ENCODE measurements around the gene TMEM131L. TPM values are rescaled to one million over a fixed set of nuclear protein-coding genes. Genes with fewer than 3 reads are reported as not detected.

The TMEM131L gene
- total and polyA plus RNA-seq, 8 donors, result 2.4 to 40.0 (median 13.6) TPM

DNA sequence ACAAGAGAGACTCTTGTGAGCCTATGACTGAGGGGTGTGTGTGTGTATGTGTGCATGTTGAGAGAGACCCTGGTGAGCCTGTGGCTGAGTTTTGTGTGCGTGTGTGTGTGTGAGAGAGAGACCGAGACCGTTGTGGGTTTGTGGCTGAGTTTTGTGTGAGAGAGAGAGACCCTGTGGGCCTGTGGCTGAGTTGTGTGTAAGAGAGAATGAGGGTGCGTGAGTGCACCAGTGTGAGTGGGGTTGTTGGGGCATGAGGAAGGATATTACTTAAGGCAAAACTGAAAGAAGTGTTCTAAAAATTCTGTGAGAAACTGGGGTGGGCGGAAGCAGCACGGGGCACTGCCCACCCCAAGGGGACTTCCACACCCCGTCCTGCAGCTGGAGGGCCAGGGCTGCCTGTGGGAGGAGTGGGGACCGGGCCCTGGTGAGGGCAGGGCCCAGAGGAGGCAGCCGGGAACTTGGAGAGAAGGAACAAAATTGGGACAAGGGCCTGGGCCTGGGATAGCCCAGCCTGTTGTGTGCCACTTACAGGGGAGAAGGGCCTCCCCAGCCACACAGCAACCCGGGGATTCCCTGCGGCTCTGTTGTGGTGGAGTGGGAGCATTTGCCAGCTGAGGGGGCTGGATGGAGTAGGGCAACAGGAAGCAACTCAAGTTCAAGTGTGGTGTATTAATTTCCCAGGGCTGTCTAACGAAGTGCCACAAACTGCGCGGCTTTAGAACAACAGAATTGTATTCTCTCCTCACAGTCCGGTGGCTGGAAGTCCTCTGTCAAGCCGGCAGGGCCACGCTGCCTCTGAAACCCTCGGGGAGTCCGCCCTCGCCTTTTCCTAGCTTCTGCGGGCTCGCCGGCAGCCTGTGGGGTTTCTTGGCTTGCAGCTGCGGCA, 22.1 kb downstream of the TMEM131L start:
- H3K27me3 ChIP-seq, result no peaks in the 10 kb centered on the region
- H3K27ac ChIP-seq, result peak overlapping the region; percentile 33 to 86 (median 75)
- H3K36me3 ChIP-seq, result no peaks in the 10 kb centered on the region
- peak in 1 of 2 donors; percentile 62 for DNase-seq
- intact Hi-C loops (cut with DNase I; ENCODE audit: low total_unique reads), result no loop called here
- H3K4me1 ChIP-seq, result peaks cover 25 to 71% (median 52%) of the 10 kb centered on the region in 4 donors
- H3K4me3 ChIP-seq, result peak overlapping the region; percentile 1 to 20 (median 14)
- WGBS, 5 donors, result 49 to 67% (median 63%) methylated on average over 24 of the region's 24 CpGs
- H3K9me3 ChIP-seq, result no peaks in the 10 kb centered on the region
- TF ChIP-seq POLR2A (IDR thresholded peaks at IDR 0.05) (no peak), POLR2AphosphoS5 (IDR thresholded peaks at IDR 0.05) (no peak), EP300 (IDR thresholded peaks at IDR 0.05) (no peak)
- TF ChIP-seq, protein P1, sequence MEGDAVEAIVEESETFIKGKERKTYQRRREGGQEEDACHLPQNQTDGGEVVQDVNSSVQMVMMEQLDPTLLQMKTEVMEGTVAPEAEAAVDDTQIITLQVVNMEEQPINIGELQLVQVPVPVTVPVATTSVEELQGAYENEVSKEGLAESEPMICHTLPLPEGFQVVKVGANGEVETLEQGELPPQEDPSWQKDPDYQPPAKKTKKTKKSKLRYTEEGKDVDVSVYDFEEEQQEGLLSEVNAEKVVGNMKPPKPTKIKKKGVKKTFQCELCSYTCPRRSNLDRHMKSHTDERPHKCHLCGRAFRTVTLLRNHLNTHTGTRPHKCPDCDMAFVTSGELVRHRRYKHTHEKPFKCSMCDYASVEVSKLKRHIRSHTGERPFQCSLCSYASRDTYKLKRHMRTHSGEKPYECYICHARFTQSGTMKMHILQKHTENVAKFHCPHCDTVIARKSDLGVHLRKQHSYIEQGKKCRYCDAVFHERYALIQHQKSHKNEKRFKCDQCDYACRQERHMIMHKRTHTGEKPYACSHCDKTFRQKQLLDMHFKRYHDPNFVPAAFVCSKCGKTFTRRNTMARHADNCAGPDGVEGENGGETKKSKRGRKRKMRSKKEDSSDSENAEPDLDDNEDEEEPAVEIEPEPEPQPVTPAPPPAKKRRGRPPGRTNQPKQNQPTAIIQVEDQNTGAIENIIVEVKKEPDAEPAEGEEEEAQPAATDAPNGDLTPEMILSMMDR (IDR thresholded peaks at IDR 0.05), result no peak

DNA sequence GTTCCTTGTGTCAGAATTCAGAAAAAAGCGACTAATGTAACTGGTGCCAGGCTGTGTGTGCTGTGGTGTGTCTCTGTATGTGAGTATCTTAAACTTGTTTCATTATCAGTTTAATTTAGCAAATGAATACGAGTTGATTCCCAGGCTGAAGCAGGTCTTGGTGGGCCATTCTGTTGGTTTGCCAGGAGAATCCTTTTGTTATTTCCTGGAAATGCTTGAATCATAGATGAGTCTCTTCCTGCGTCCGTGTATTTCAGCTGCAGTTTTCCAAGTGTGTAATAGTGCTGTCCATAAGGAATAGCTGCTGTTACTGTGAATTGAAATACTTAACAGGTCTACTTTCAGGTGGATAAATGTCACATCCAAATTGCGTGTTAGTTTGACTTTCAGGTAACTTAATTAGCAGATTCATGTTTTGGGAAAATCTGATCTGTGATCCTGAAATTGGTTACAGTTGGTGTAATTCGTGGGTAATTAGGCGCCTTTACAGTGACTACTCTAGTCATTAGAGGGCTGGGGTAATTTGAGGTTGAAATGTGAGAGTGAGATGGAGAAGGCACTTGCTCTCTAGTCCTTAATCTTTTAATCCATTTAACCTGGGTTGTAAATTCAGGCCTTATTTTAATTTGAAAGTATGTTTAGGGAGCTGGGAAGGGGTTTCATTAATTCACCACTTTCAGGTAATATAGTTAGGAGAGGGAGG, 23.8 kb downstream of the TMEM131L start:
- Histone ChIP-seq H3K4me3 (peak overlapping the region in 1 of 4 donors; percentile 3), H3K27me3 (no peaks in the 10 kb centered on the region), H3K27ac (peak overlapping the region in 4 of 5 donors; percentile 69 to 86 (median 78)), H3K9me3 (no peaks in the 10 kb centered on the region), H3K36me3 (no peaks in the 10 kb centered on the region), H3K4me1 (peaks cover 25 to 72% (median 51%) of the 10 kb centered on the region in 4 donors)
- TF ChIP-seq POLR2A (IDR thresholded peaks at IDR 0.05) (no peak), EP300 (IDR thresholded peaks at IDR 0.05) (no peak), POLR2AphosphoS5 (IDR thresholded peaks at IDR 0.05) (no peak)
- TF ChIP-seq, protein P1 (IDR thresholded peaks at IDR 0.05), result no peak
- whole genome bisulfite sequencing, 5 donors, result 80 to 85% (median 83%) methylated on average over 7 of the region's 7 CpGs
- DNase-seq, result no peak
- intact Hi-C loops (cut with DNase I; ENCODE audit: low total_unique reads), result no loop called here

DNA sequence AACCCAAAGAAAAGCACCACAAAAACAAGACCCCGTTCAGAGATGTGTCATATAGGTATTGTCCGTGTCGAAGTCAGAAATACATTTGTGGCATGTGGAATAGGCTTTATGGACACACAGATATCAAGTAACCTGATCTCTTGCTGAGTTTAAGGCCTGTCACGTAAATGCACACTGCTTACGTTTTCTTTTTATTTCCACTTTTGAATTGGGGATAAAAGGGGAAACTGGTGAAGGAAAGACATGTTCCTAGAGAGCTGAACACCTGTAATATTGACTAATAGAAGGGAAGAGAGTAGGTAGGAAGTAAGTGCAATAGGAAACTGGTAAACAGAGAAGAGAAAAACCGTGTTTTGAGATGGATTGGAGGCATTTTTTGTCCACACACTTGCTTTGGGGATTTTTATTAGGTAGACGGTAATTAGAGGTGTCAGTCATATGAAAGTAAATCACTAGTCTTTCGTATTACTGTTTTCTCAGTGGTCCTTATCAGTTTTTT, 24.9 kb downstream of the TMEM131L start:
- H3K4me3 ChIP-seq, result no peak overlapping the region
- no peak overlapping the region for H3K27ac ChIP-seq
- H3K4me1 ChIP-seq, result peaks cover 24 to 72% (median 51%) of the 10 kb centered on the region in 4 donors
- no peaks in the 10 kb centered on the region for H3K27me3 ChIP-seq
- no peaks in the 10 kb centered on the region for H3K36me3 ChIP-seq
- no peaks in the 10 kb centered on the region for H3K9me3 ChIP-seq
- no peak for DNase-seq
- intact Hi-C loops (cut with DNase I; ENCODE audit: low total_unique reads), result no loop called here
- TF ChIP-seq POLR2A (IDR thresholded peaks at IDR 0.05), result no peak
- TF ChIP-seq, protein P1 (IDR thresholded peaks at IDR 0.05), result no peak
- TF ChIP-seq EP300 (IDR thresholded peaks at IDR 0.05), result no peak
- TF ChIP-seq POLR2AphosphoS5 (IDR thresholded peaks at IDR 0.05), result no peak
- WGBS, 5 donors, result 73 to 84% (median 78%) methylated on average over 8 of the region's 8 CpGs

DNA sequence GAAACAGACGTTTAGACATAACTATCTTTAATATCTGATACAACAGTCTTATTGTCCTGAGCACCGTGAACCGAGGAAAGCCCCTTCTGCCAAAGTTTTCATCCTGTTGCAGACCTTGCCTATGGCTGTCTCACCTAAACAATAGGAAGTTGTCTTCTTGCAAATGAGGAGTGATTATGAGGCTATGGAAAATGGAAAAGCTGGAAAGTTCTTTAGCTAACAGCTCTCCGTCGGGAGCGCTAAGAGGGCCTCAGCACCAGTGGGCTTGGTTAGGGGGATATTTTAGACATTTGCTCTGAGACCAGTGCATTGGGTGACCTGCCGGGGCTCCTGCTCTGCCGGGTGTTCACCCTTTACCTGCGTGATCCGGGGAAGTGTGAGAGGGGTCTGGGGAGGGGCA, 28.4 kb downstream of the TMEM131L start:
- Histone ChIP-seq H3K4me3 (no peak overlapping the region), H3K27me3 (no peaks in the 10 kb centered on the region), H3K9me3 (no peaks in the 10 kb centered on the region), H3K27ac (no peak overlapping the region), H3K4me1 (peaks cover 8 to 69% (median 40%) of the 10 kb centered on the region in 4 donors), H3K36me3 (no peaks in the 10 kb centered on the region)
- intact Hi-C loops (cut with DNase I; ENCODE audit: low total_unique reads), result no loop called here
- TF ChIP-seq EP300 (IDR thresholded peaks at IDR 0.05), result no peak
- TF ChIP-seq POLR2AphosphoS5 (IDR thresholded peaks at IDR 0.05), result no peak
- TF ChIP-seq POLR2A (IDR thresholded peaks at IDR 0.05), result no peak
- TF ChIP-seq, protein P1 (IDR thresholded peaks at IDR 0.05), result no peak
- 89 to 92% (median 90%) methylated on average over 10 of the region's 10 CpGs for WGBS, 5 donors
- no peak for DNase-seq
